K562 (cell line): ENCODE measurements around the gene ARPC1A. TPM values are rescaled to one million over a fixed set of nuclear protein-coding genes. Genes with fewer than 3 reads are reported as not detected.
A peak's percentile ranks its signal among the peaks of the same experiment; 100 is the strongest.

ENCODE experiments used
- CBX5 ChIP-seq: IDR thresholded peaks from 2 replicates; pipeline ENCODE4 v1.6.1; 2014; ENCODE audit warnings: low read depth, borderline replicate concordance
- CEBPG ChIP-seq, 3 experiments: fragments of 200-800 bp in 1 of 3; sonication (Bioruptor generic) in 1 of 3; sonication (generic) in 1 of 3; formaldehyde crosslinking in 1 of 3; IDR thresholded peaks in 2 of 3; conservative IDR thresholded peaks in 1 of 3; 2 replicates each; pipeline versions ENCODE4 v1.6.1 to v1.8.0; 2016 to 2022; ENCODE audit warnings: missing compliant biosample characterization in 2 of 3, missing genetic modification characterization in 2 of 3, mild to moderate bottlenecking in 1 of 3, missing genetic modification reagents in 1 of 3
- CREB3L1 ChIP-seq: fragments of 450-650 bp; IDR thresholded peaks from 2 replicates; pipeline ENCODE4 v1.6.1; 2014; ENCODE audit warnings: low read depth, mild to moderate bottlenecking, moderate library complexity, borderline replicate concordance
- DLX4 ChIP-seq: fragments of 250-450 bp; sonication (Bioruptor Pico); IDR thresholded peaks from 2 replicates; pipeline ENCODE4 v1.6.1; 2021; ENCODE audit warnings: mild to moderate bottlenecking
- FOXK1 ChIP-seq: sonication (generic); formaldehyde crosslinking; IDR thresholded peaks from 2 replicates; pipeline ENCODE4 v1.8.0; 2022; ENCODE audit warnings: missing genetic modification reagents, mild to moderate bottlenecking, borderline replicate concordance
- HIVEP1 ChIP-seq: fragments of 250-450 bp; sonication (Bioruptor Pico); IDR thresholded peaks from 2 replicates; pipeline ENCODE4 v1.4.0; 2020; ENCODE audit warnings: mild to moderate bottlenecking
- KDM1A ChIP-seq, 2 experiments: fragments of 450-650 bp; IDR thresholded peaks; 2 replicates each; pipeline ENCODE4 v1.6.1; 2016; ENCODE audit warnings: mild to moderate bottlenecking in 2 of 2
- RBM34 ChIP-seq: fragments of 200-400 bp; formaldehyde crosslinking; IDR thresholded peaks from 2 replicates; pipeline ENCODE4 v1.6.1; 2018; ENCODE audit warnings: low read length, borderline replicate concordance; ENCODE audit not compliant: insufficient read depth
- SIN3A ChIP-seq, 2 experiments: fragments of 150-350 bp in 1 of 2; IDR thresholded peaks; 2 replicates each; pipeline ENCODE4 v1.6.1; 2011 to 2016; ENCODE audit warnings: borderline replicate concordance in 2 of 2, low read depth in 2 of 2, low read length in 2 of 2, mild to moderate bottlenecking in 2 of 2, moderate library complexity in 2 of 2; ENCODE audit not compliant: control insufficient read depth in 1 of 2
- SOX6 ChIP-seq: fragments of 450-650 bp; IDR thresholded peaks from 2 replicates; pipeline ENCODE4 v1.6.1; 2014; ENCODE audit warnings: mild to moderate bottlenecking
- TBL1XR1 ChIP-seq, 2 experiments: IDR thresholded peaks; 2 replicates each; pipeline ENCODE4 v1.6.1; 2012; ENCODE audit warnings: improper control_type of control experiment in 2 of 2, low read length in 2 of 2, mild to moderate bottlenecking in 1 of 2
- TBP ChIP-seq: optimal IDR thresholded peaks from 2 replicates; pipeline ENCODE3; 2011; ENCODE audit warnings: low read depth, low read length, improper control_type of control experiment
- TSC22D4 ChIP-seq: fragments of 450-650 bp; IDR thresholded peaks from 2 replicates; pipeline ENCODE4 v1.6.1; 2016; ENCODE audit warnings: missing genetic modification characterization, missing biosample characterization, control low read depth
- YY1 ChIP-seq, 3 experiments: IDR thresholded peaks; 2 replicates each; pipeline ENCODE4 v1.6.1; 2011; ENCODE audit warnings: low read length in 2 of 3, mild to moderate bottlenecking in 2 of 3, moderate library complexity in 2 of 3, borderline replicate concordance in 1 of 3, control low read depth in 1 of 3, low read depth in 1 of 3; ENCODE audit not compliant: insufficient read depth in 3 of 3, insufficient replicate concordance in 2 of 3, control insufficient read depth in 1 of 3, insufficient read length in 1 of 3; ENCODE audit errors: extremely low read depth in 1 of 3
- ZBTB49 ChIP-seq: sonication (generic); formaldehyde crosslinking; IDR thresholded peaks from 2 replicates; pipeline ENCODE4 v1.8.0; 2022; ENCODE audit warnings: missing genetic modification reagents, mild to moderate bottlenecking, borderline replicate concordance
- ZNF253 ChIP-seq: fragments of 250-450 bp; sonication (Bioruptor Pico); conservative IDR thresholded peaks from 2 replicates; pipeline ENCODE4 v1.6.1; 2021; ENCODE audit warnings: mild to moderate bottlenecking
- ZNF592 ChIP-seq: fragments of 450-650 bp; IDR thresholded peaks from 2 replicates; pipeline ENCODE4 v1.6.1; 2017; ENCODE audit warnings: antibody characterized with exemption, mild to moderate bottlenecking
- polyA plus RNA-seq, 8 experiments: library from polyadenylated mRNA; depleted of rRNA in 4 of 8; stranded (reverse) in 5 of 8; unstranded in 3 of 8; fragments of >200 nt; fragmentation: Nextera tagmentation in 2 of 8; fragmentation: Illumina TruSeq in 1 of 8; extraction: Ambion mirVana in 2 of 8; extraction: Trizol in 1 of 8; gene quantifications; 2 replicates each; pipeline versions ENCODE4 v1.2.1 to v1.2.3, GENCODE V29; 2011 to 2014; ENCODE audit warnings: inconsistent platforms in 1 of 8, missing spikeins in 1 of 8
- total RNA-seq, 7 experiments: library from RNA; depleted of rRNA in 6 of 7; stranded (reverse); fragments of >200 nt in 6 of 7; fragmentation: Illumina TruSeq in 2 of 7; extraction: Trizol in 2 of 7; gene quantifications; 2 replicates each; pipeline versions ENCODE4 v1.2.1 to v1.2.3, GENCODE V29; 2011 to 2021; ENCODE audit warnings: low replicate concordance in 1 of 7

The ARPC1A gene
- total and polyA plus RNA-seq, 9 of the 15 experiments (the other 6 are each of a cell fraction or from before 2014, with no cell fraction given) = 39.5 to 151 (median 86.1) TPM

- no peak for TF ChIP-seq ZNF592
- no peak for TF ChIP-seq DLX4 (CRISPR knock-in tag)
- peak in 1 of 2 experiments; percentile 35; a peak in 1 of 4 replicates for TF ChIP-seq KDM1A (IDR thresholded peaks at IDR 0.05)
- TF ChIP-seq FOXK1 (CRISPR knock-in tag) = no peak
- no peak for TF ChIP-seq ZBTB49 (CRISPR knock-in tag)
- TF ChIP-seq ZNF253 (CRISPR knock-in tag) = no peak
- TF ChIP-seq TBL1XR1 (IDR thresholded peaks at IDR 0.05; ENCODE audit: low read length in 2 of 2) = no peak
- peak; percentile 35; the same call in 1 of the 2 replicates for TF ChIP-seq CREB3L1
- no peak for TF ChIP-seq SOX6
- no peak for TF ChIP-seq CBX5
- TF ChIP-seq CEBPG (CRISPR knock-in tag; IDR thresholded peaks at IDR 0.05) = no peak
- TF ChIP-seq CEBPG (tag; conservative IDR thresholded peaks at IDR 0.05 in 1 of 2, IDR thresholded peaks at IDR 0.05 in 1 of 2) = no peak
- no peak for TF ChIP-seq YY1 (IDR thresholded peaks at IDR 0.05; ENCODE audit: borderline replicate concordance in 1 of 3, control insufficient read depth in 1 of 3, extremely low read depth in 1 of 3, insufficient read depth in 3 of 3, insufficient read length in 1 of 3, insufficient replicate concordance in 2 of 3, low read depth in 1 of 3, low read length in 2 of 3)
- peak; percentile 52 to 78; a peak in 1 of 4 replicates for TF ChIP-seq SIN3A (IDR thresholded peaks at IDR 0.05; ENCODE audit: borderline replicate concordance in 2 of 2, control insufficient read depth in 1 of 2, low read depth in 2 of 2, low read length in 2 of 2)
- no peak for TF ChIP-seq TSC22D4 (tag)
- TF ChIP-seq HIVEP1 (CRISPR knock-in tag) = no peak
- TF ChIP-seq RBM34 = no peak
- TF ChIP-seq TBP = peak; percentile 33
Measured at GRCh38 chr7:99375070-99375807, 49.5 kb downstream of the ARPC1A start (continued).
